CD14-positive monocyte (primary cell): ENCODE measurements around the gene BCR. TPM values are rescaled to one million over a fixed set of nuclear protein-coding genes. Genes with fewer than 3 reads are reported as not detected.

Experiments
- DNase-seq, 3 donors: peaks; one replicate each; pipeline ENCODE4 v3.0.0-alpha.2; 2011 to 2022
- H2AFZ ChIP-seq: 2 replicates; pipeline ENCODE4 v1.6.0; 2012; ENCODE audit warnings: mild to moderate bottlenecking, low read depth, low read length, inconsistent platforms; ENCODE audit not compliant: insufficient read depth, poor library complexity, severe bottlenecking
- H3K27ac ChIP-seq, 2 donors: 1 replicate in 1 of 2; 2 replicates in 1 of 2; pipeline ENCODE4 v1.5.1; 2012 to 2013; ENCODE audit warnings: low read length in 2 of 2, control low read depth in 1 of 2, inconsistent platforms in 1 of 2, low read depth in 1 of 2, mild to moderate bottlenecking in 1 of 2
- H3K27me3 ChIP-seq, 2 donors: one replicate each; pipeline versions ENCODE4 v1.6.0 to v1.6.1; 2011 to 2013; ENCODE audit warnings: low read length in 2 of 2; ENCODE audit not compliant: control insufficient read depth in 2 of 2, insufficient read depth in 2 of 2
- H3K36me3 ChIP-seq, 2 donors: replicated peaks in 1 of 2; 1 replicate in 1 of 2; 2 replicates in 1 of 2; pipeline versions ENCODE4 v1.5.1 to v1.6.1; 2012 to 2013; ENCODE audit warnings: low read length in 2 of 2, control low read depth in 1 of 2, inconsistent platforms in 1 of 2, mild to moderate bottlenecking in 1 of 2; ENCODE audit not compliant: insufficient read depth in 2 of 2, control insufficient read depth in 1 of 2
- H3K4me1 ChIP-seq, 2 donors: 1 replicate in 1 of 2; 2 replicates in 1 of 2; pipeline versions ENCODE4 v1.5.1 to v1.6.1; 2012 to 2013; ENCODE audit warnings: low read length in 2 of 2, control low read depth in 1 of 2, inconsistent platforms in 1 of 2, mild to moderate bottlenecking in 1 of 2, moderate library complexity in 1 of 2; ENCODE audit not compliant: insufficient read depth in 2 of 2, control insufficient read depth in 1 of 2
- H3K4me2 ChIP-seq: replicated peaks from 2 replicates; pipeline ENCODE3; 2012; ENCODE audit warnings: low read length, moderate library complexity, mild to moderate bottlenecking; ENCODE audit not compliant: poor library complexity, severe bottlenecking; ENCODE audit errors: extremely low read depth
- H3K4me3 ChIP-seq, 3 experiments: fragments of 200-600 bp in 1 of 3; sonication (generic) in 1 of 3; replicated peaks in 1 of 3; 1 replicate in 2 of 3; 2 replicates in 1 of 3; pipeline ENCODE4 v1.5.1; 2011 to 2013; ENCODE audit warnings: low read length in 3 of 3, mild to moderate bottlenecking in 3 of 3, control low read depth in 2 of 3, low read depth in 2 of 3, inconsistent platforms in 1 of 3, moderate library complexity in 1 of 3
- H3K79me2 ChIP-seq: 2 replicates; pipeline ENCODE4 v1.6.0; 2012; ENCODE audit warnings: mild to moderate bottlenecking, control low read depth, inconsistent platforms, low read length, moderate library complexity; ENCODE audit not compliant: insufficient read depth
- H3K9ac ChIP-seq: 2 replicates; pipeline ENCODE4 v1.6.0; 2017; ENCODE audit warnings: low read length, mild to moderate bottlenecking; ENCODE audit not compliant: insufficient read depth, poor library complexity, severe bottlenecking
- H3K9me3 ChIP-seq, 2 donors: replicated peaks in 1 of 2; 1 replicate in 1 of 2; 2 replicates in 1 of 2; pipeline versions ENCODE4 v1.5.1 to v1.6.1; 2012 to 2013; ENCODE audit warnings: low read length in 2 of 2, control low read depth in 1 of 2; ENCODE audit not compliant: control insufficient read depth in 1 of 2, insufficient read depth in 1 of 2
- H4K20me1 ChIP-seq: 2 replicates; pipeline ENCODE4 v1.6.0; 2012; ENCODE audit warnings: mild to moderate bottlenecking, low read length, control low read depth, moderate library complexity; ENCODE audit not compliant: insufficient read depth
- H3K27ac Mint-ChIP-seq, 7 donors: one replicate each; pipeline ENCODE4 v1.8.0; 2020; ENCODE audit warnings: mild to moderate bottlenecking in 7 of 7, mixed read lengths in 7 of 7, moderate library complexity in 6 of 7, inconsistent platforms in 2 of 7
- H3K27me3 Mint-ChIP-seq, 3 donors: one replicate each; pipeline ENCODE4 v1.8.0; 2021 to 2022; ENCODE audit warnings: low read depth in 3 of 3, mild to moderate bottlenecking in 3 of 3, mixed read lengths in 3 of 3, moderate library complexity in 3 of 3, inconsistent platforms in 1 of 3
- H3K36me3 Mint-ChIP-seq, 2 donors: one replicate each; pipeline ENCODE4 v1.8.0; 2020; ENCODE audit warnings: mixed read lengths in 2 of 2, inconsistent platforms in 1 of 2, mild to moderate bottlenecking in 1 of 2
- H3K4me1 Mint-ChIP-seq: one replicate; pipeline ENCODE4 v1.8.0; 2020; ENCODE audit warnings: mild to moderate bottlenecking, mixed read lengths
- H3K4me3 Mint-ChIP-seq, 2 donors: one replicate each; pipeline ENCODE4 v1.8.0; 2020; ENCODE audit warnings: mild to moderate bottlenecking in 2 of 2, mixed read lengths in 2 of 2, moderate library complexity in 1 of 2
- H3K9me3 Mint-ChIP-seq, 7 donors: one replicate each; pipeline ENCODE4 v1.8.0; 2020 to 2022; ENCODE audit warnings: mixed read lengths in 7 of 7, mild to moderate bottlenecking in 6 of 7, moderate library complexity in 6 of 7, inconsistent platforms in 2 of 7
- WGBS: methylation state at CpG from one replicate; pipeline ENCODE4 v1.1.5; 2013; ENCODE audit warnings: missing lambda C conversion rate; ENCODE audit not compliant: insufficient coverage; 5-methylcytosine and 5-hydroxymethylcytosine counted together
- intact Hi-C, 2 donors: fragments of 100-400 bp; cut with micrococcal nuclease; formaldehyde crosslinking; loops; one replicate each; pipeline versions ENCODE4 v1.15.0 to v1.15.1; 2023
- polyA plus RNA-seq, 3 donors: library from polyadenylated mRNA; depleted of rRNA in 1 of 3; unstranded in 2 of 3; stranded (reverse) in 1 of 3; fragments of 300-500 nt in 2 of 3; fragments of >200 nt in 1 of 3; fragmentation: Illumina TruSeq in 2 of 3; gene quantifications; 1 replicate in 2 of 3; 2 replicates in 1 of 3; pipeline ENCODE4 v1.2.3, GENCODE V29; 2012 to 2021
- TF ChIP-seq, protein P1 (sequence below): fragments of 200-600 bp; IDR thresholded peaks from one replicate; pipeline ENCODE4 v1.8.0; 2022; ENCODE audit warnings: antibody characterized with exemption, mild to moderate bottlenecking

BCR gene
- polyA plus RNA-seq, 3 donors: 0.97 to 20.9 (median 0.97) TPM

DNA sequence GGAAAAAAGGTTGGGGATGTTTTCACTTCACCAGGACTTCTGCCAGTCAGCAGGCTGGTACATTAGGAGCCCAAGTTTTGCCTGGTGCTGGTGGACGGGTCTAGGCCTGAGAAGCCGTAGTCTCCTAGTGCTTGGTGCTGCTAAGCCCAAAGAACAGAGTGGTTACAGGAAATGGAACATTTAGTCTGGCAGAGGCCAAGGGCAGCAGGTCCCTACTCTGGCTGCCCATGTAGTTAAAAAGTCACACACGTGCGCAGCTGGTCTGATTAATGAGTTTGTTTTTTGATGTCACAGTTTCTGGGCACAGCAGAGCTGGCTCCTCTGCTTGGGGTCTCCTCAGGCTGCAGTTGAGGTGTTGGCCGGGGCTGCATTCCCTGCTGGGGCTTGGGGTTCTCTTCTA lies 20.6 kb downstream of the BCR start:
- Histone ChIP-seq H3K4me3 (no peak overlapping the region), H3K27ac (no peak overlapping the region), H3K36me3 (peaks cover 7 to 58% of the 10 kb centered on the region in 2 donors), H3K27me3 (no peaks in the 10 kb centered on the region), H3K4me2 (no peak overlapping the region), H2AFZ (no peak overlapping the region), H3K79me2 (peaks cover 100% of the 10 kb centered on the region), H3K9me3 (no peaks in the 10 kb centered on the region), H4K20me1 (peaks cover 85% of the 10 kb centered on the region), H3K4me1 (peaks cover 9 to 11% of the 10 kb centered on the region in 2 donors), H3K9ac (no peak overlapping the region)
- TF ChIP-seq, protein P1, sequence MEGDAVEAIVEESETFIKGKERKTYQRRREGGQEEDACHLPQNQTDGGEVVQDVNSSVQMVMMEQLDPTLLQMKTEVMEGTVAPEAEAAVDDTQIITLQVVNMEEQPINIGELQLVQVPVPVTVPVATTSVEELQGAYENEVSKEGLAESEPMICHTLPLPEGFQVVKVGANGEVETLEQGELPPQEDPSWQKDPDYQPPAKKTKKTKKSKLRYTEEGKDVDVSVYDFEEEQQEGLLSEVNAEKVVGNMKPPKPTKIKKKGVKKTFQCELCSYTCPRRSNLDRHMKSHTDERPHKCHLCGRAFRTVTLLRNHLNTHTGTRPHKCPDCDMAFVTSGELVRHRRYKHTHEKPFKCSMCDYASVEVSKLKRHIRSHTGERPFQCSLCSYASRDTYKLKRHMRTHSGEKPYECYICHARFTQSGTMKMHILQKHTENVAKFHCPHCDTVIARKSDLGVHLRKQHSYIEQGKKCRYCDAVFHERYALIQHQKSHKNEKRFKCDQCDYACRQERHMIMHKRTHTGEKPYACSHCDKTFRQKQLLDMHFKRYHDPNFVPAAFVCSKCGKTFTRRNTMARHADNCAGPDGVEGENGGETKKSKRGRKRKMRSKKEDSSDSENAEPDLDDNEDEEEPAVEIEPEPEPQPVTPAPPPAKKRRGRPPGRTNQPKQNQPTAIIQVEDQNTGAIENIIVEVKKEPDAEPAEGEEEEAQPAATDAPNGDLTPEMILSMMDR: no peak
- Mint-ChIP-seq H3K9me3 (no peaks in the 10 kb centered on the region), H3K27me3 (no peaks in the 10 kb centered on the region), H3K4me1 (peaks cover 23% of the 10 kb centered on the region), H3K36me3 (peaks cover 35 to 64% of the 10 kb centered on the region in 2 donors), H3K4me3 (no peak overlapping the region), H3K27ac (peak overlapping the region in 3 of 7 donors; percentile 33 to 50 (median 46))
- intact Hi-C loops: no loop called here
- WGBS: 90% methylated on average over 3 of the region's 5 CpGs
- no peak for DNase-seq

DNA sequence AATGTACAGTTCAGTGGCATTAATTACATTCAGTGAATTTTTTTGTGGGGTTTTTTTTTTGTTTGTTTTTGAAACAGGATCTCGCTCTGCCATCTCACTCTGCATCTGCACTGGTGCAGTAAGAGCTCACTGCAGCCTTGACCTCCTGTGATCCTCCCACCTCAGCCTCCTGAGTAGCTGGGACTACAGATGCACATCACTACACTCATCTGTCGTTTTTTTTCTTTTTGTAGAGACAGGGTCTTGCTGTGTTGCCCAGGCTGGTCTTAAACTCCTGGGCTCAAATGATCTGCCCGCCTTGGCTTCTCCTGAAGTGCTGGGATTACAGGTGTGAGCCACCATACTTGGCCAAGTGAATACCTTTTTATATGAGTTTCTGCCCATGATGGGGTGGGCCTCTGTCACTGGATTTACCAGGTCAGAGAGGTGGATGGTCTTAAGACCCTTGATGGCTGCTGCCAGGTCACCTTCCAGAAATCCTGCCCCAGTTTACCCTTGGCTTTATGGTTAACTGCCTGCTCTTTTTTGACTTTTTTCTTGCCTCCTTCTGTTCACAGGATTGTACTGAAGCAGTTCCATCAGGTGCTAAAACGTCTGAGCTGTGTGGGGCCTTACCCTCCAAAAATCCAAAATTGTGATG lies 22.6 kb downstream of the BCR start:
- Histone ChIP-seq H3K4me2 (no peak overlapping the region), H3K36me3 (peaks cover 7 to 63% of the 10 kb centered on the region in 2 donors), H2AFZ (no peak overlapping the region), H3K27ac (no peak overlapping the region), H3K4me3 (no peak overlapping the region), H4K20me1 (peaks cover 76% of the 10 kb centered on the region), H3K9me3 (no peaks in the 10 kb centered on the region), H3K27me3 (no peaks in the 10 kb centered on the region), H3K9ac (no peak overlapping the region), H3K79me2 (peaks cover 98% of the 10 kb centered on the region), H3K4me1 (peaks cover 3 to 4% of the 10 kb centered on the region in 2 donors)
- intact Hi-C loops: no loop called here
- peaks cover 35 to 68% of the 10 kb centered on the region in 2 donors for H3K36me3 Mint-ChIP-seq
- no peak overlapping the region for H3K4me3 Mint-ChIP-seq
- no peak for DNase-seq
- H3K27me3 Mint-ChIP-seq: no peaks in the 10 kb centered on the region
- H3K4me1 Mint-ChIP-seq: peaks cover 14% of the 10 kb centered on the region
- TF ChIP-seq, protein P1: no peak
- H3K27ac Mint-ChIP-seq: peak overlapping the region in 4 of 7 donors; percentile 17 to 51 (median 34)
- 100% methylated on average over 1 of the region's 4 CpGs for WGBS
- H3K9me3 Mint-ChIP-seq: no peaks in the 10 kb centered on the region
